GM19452 (cell line): ENCODE data around the gene TMEM217.

Source experiments
- ATAC-seq: cut with Tn5 transposase; IDR thresholded peaks from one replicate; pipeline ENCODE4 v1.9.1; 2021; ENCODE audit not compliant: unreplicated experiment

TMEM217 gene

GRCh38 chr6:37280162-37280887, 22.4 kb upstream of the TMEM217 start:
- no peak for ATAC-seq

DNA sequence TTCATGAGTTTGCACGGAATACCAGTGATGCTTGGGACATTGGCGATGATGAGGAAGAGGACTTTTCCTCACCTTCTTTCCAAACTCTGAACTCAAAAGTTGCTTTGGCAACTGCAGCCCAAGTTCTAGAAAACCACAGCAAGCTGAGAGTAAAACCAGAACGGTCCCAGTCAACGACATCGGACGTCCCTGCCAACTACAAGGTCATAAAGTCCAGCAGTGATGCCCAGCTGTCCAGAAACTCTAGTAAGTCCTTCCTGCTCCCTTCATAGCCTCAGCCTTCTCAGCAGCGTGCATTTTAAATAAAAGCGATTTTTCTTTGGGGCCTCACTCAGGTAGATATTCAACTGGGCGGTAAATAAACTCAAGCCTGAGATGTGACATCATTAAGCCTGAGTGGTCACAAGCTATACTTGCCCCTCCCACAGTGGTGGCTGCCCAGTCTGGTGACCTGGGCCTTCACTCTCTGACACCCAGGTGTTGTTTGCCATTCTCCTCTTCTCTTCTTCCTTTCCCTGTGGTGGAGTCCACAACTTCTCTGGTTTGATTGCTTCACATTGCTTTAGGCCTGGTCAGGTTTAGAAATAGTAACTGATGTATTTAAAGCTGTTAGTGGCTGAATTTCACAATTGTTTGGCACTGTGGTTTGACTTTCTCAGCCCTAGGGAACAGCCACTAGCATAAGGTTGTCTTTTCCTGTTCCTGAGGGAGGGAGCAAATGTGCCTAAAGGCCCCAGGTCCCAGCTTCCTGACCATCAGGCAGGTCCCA, 21.6 kb upstream of the TMEM217 start:
- ATAC-seq, result no peak

GRCh38 chr6:37277001-37277409, 19.1 kb upstream of the TMEM217 start:
- peak; percentile 72 for ATAC-seq

GRCh38 chr6:37275350-37275749, 17.4 kb upstream of the TMEM217 start:
- no peak for ATAC-seq

DNA sequence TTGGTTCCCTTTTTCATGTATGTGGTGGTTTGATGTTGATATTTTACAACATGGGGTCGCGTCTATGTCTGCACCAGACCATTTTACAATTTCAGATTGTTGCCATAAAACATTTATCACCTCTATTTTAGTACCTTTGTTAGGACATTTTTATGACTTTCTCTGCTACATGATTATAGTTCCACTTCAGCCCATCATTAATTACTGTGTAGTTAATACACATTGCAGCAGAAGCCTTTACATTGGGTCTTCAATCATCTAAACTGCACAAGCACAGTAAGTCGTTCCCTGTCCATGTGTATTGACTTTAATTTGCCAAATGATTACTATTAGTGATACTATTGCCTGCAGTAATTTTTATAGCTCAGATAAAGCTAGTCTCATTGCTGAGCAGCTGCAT, 15.7 kb upstream of the TMEM217 start:
- no peak for ATAC-seq

GRCh38 chr6:37272834-37273566, 15.1 kb upstream of the TMEM217 start:
- no peak for ATAC-seq

DNA sequence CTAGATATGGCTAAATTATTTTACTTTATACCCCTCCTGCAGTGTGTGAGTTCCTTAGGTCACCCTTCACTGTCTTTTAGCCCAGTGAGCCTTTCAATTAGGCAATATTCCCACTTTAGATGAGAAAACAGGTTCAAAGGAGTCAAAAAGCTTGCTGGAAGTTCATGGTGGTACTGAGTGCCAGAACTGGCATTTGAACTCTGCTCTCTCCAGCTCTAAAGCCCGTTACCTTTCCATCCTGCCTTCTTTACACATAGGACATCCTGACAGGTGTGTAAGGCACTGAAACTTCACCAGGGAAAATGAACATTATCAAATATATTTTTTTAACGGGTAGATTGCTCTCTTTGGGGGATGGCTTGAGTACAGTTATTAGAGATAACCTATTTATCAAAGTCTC, 11.2 kb upstream of the TMEM217 start:
- ATAC-seq, result no peak

DNA sequence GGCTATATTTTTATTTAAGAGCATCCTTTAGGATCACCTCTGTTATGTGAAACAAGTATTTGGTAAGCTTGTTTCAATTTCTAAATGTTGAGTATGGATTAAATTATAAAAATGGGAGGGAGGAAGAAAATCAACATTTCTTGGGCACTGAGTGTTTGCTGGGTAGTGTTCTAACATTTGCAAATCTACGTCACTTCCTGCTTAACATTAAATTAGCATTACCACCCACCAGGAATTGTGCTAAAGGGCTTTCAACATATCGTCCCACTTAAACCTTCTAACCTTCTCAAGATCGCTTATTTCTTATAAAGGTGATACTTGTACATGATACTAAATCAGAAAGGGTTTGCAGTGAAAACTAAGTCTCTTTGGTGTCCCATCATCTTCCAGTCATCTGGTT, 7.9 kb upstream of the TMEM217 start:
- no peak for ATAC-seq

DNA sequence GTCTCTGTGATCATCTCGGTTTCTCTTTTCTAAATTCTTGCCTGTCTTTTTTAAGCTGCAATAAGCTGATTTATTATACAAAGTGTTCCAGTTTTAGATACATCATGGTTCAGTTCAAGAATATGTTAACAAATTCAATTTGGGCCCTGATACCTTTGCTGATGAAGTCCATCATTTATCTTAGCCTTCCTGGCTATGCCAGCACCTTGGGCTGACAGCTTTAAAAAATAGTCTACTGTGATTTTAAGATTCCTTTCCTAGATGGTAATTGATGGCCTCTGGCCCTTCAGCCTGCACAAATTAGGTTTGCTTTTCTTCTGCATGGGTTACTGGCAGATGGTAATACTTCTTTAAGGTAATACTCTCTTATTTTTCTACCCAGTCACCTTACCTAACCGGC, 7.1 kb upstream of the TMEM217 start:
- no peak for ATAC-seq

DNA sequence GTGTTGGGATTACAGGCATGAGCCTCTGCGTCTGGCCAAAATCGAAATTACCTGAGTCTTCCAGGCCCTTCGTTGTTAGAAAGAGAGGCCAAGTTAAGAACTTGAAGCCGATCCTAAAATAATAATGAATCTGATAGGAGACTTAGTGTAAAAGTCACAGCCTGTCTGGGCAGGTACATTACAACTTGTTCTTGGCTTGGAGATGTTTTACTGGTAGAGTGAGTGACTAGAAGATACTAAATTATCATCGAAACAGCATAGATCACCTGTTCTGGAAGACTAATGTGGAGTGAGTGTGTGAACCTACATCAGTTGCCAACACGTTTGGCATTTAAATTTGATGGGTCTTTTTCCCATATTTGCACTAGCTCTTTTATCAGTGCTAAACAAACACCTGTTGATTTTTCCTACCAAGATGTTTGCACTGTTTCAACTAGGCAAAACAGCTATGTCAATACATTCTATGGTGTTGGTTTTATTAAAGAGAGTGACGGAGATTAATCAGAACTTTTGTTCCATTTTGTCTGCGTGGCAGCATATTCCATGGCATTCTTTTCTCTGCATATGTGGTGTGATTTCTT, 4.6 kb upstream of the TMEM217 start:
- no peak for ATAC-seq

- no peak for ATAC-seq
These were observed 3.3 kb upstream of the TMEM217 start for GRCh38 chr6:37261198-37261597.

DNA sequence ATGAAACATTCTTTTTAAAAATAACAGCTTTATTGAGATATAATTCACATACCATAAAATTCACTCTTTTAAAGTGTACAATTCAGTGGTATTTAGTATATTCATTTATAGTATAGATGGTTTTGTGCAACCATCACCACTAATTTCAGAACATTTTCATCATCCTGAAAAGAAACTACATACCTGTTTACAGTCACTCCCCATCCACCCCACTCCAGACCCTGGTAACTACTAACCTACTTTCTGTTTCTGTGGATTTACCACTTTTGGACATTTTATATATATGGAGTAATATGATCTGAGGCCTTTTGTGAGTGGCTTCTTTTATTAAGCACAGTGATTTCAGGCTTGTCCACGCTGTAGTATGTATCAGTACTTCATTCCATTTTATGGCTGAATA, 2.5 kb upstream of the TMEM217 start:
- no peak for ATAC-seq

GRCh38 chr6:37260040-37260439, 2.1 kb upstream of the TMEM217 start:
- no peak for ATAC-seq

- ATAC-seq, result no peak
These were observed 1.2 kb upstream of the TMEM217 start for GRCh38 chr6:37259191-37259590.

- no peak for ATAC-seq
These were observed 611 bp upstream of the TMEM217 start for GRCh38 chr6:37258405-37259105.

DNA sequence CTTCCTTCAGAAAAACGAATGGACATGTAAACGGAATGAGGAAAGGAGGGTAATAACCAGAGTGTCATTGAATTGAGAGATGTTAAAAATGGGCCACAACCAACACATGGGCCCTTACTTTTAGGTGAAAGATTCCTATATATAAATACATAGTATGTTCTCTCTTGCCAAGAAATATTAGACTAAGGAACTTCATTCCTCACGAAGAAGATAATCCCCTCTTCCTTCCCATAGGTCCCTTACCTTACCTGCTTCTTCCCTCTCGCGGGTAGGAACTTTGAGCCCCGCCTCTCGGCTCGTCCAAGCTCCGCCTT, 667 bp downstream of the TMEM217 start:
- ATAC-seq, result no peak

DNA sequence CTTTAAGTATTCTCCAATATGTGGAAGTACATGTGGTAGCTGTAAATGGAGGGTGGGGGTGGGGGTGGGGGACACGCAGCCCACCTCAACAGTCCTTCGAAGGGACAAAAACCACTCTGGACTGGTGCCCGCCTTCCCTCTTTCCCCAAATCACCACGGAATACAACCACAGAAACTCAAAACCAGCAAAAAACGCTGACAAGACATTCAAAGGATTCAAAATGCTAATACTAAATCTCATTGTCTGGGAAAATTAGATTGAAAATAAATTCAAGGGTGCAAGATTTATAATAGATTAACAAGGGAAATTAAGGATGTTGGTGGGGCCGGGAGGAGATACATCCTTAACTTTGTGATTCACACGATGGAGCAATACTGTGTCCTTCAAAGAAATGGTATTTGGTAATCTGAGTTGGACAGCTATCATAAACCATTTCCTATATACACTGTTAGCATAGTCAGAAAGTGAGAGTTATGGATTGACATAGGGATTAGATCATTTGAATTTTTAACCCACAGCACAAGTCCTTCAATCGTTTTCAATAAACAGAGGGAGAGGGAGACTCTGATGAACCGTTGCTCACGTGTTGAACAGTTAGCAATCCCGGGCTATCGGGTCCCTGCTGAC, 1.1 kb downstream of the TMEM217 start:
- no peak for ATAC-seq

- ATAC-seq, result no peak
These were observed 3.1 kb downstream of the TMEM217 start for GRCh38 chr6:37254881-37255280.

GRCh38 chr6:37253486-37254007, 4.4 kb downstream of the TMEM217 start:
- no peak for ATAC-seq

GRCh38 chr6:37251211-37251780, 6.6 kb downstream of the TMEM217 start:
- ATAC-seq, result no peak
